ENCODE data around the gene AK8. TPM values are rescaled to one million over a fixed set of nuclear protein-coding genes. Genes with fewer than 3 reads are reported as not detected.

AK8 gene, protein sequence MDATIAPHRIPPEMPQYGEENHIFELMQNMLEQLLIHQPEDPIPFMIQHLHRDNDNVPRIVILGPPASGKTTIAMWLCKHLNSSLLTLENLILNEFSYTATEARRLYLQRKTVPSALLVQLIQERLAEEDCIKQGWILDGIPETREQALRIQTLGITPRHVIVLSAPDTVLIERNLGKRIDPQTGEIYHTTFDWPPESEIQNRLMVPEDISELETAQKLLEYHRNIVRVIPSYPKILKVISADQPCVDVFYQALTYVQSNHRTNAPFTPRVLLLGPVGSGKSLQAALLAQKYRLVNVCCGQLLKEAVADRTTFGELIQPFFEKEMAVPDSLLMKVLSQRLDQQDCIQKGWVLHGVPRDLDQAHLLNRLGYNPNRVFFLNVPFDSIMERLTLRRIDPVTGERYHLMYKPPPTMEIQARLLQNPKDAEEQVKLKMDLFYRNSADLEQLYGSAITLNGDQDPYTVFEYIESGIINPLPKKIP
- total RNA-seq (2022; extraction: Qiagen RNA extraction) = 0.89 to 1.5 TPM (median 1.1 TPM) in 5 replicates

DNA sequence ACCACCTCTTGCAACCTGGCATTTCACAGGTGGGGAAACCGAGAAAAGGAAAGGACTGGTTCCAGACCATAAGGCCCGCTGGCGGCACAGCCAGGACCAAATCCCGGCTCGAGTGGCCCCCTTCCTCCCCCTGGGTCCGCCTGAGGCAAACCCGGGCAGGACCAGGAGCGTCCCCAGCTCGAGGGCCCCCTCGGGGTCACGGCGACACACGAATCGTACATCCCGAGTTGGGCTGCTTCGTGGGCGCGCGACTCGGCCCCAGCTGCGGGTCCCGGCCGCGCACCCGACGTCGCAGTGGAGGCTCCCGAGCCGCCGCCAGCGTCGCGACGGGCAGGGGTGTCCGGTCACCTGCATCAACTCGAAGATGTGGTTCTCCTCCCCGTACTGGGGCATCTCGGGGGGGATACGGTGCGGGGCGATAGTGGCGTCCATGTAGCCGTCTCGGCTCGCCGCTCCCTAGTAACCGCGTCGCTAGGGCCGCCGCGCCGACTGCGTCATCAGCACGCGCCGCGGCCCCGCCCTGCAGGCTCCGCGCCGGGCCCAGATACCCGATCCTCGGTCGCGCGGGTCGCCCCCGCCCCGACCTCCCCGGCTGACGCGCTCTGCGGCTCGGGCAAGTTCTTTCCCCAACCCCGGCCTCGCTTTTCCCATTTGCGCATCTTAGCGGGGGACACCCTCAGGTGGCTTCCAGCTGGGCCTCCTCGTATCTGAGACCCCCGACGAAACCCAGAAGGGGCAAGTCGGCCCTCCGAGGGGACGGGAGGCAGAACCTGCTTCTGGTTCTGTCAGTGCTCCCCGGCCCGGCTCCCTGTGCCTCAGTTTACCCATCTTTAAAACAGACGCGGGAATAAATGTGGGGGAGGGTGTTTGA lies at the start of gene AK8:
Gene AK8 (minus strand): TSS at position 461 of the 871 bp plus-strand sequence. CDS start 29 bp downstream, at position 432.

DNA sequence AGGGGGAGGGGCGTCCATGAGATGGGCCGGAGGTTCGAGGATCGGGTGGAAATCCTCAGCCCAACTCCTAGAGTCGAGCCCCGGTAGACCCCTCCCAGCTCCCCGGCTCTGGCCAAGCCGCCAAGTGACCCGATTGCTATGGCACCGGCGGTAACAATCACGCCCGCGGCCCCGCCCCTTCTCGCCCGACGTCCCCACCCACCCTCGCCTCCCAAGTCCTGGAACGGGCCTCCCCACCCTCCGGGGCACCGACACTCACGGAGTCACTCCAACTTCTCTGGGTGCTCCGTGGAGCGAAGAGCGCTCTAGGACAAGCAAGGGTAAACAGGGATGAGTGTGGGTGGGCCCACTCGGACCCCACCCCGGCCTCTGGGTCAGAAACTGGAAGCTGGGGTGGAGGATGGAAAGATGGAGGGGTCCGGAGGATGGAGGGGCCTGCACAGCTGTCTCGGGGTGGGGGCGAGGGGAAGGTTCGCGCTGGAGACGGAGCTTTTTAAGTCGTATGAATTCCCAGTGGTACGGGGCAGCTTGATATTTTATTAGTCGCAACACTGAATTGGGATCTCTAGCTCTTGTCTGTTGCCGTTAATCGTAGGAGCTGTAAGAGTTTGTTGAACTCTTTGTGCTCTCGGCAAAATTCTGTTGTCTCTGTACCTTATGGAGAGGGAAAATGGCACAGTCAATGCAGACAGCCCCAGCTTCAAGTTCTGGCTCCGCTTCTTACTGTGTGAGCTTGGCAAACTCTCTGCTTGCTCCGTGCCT lies 792 bp upstream of the AK8 start, which contains the start of gene SPACA9:
Gene SPACA9 (plus strand): TSS at position 204 of the 762 bp plus-strand sequence. CDS start 5,050 bp downstream, outside the sequence.

Other genes starting within 250 kb of the AK8 start
- gene DDX31, start 208.3 kb downstream of the AK8 start, total RNA-seq (2022; extraction: Qiagen RNA extraction) = 22.7 to 27.3 TPM (median 25.5 TPM) in 5 replicates
- 15.6 to 21.3 TPM (median 19.4 TPM) in 5 replicates for gene GTF3C4, start 207.8 kb downstream of the AK8 start, total RNA-seq (2022; extraction: Qiagen RNA extraction)
- gene SPACA9, start 614 bp upstream of the AK8 start, total RNA-seq (2022; extraction: Qiagen RNA extraction) = 4.2 to 6.0 TPM (median 4.8 TPM) in 5 replicates
- gene TSC1, start 66.3 kb upstream of the AK8 start, total RNA-seq (2022; extraction: Qiagen RNA extraction) = 14.7 to 17.3 TPM (median 17.1 TPM) in 5 replicates
- gene GFI1B, start 100.4 kb upstream of the AK8 start, total RNA-seq (2022; extraction: Qiagen RNA extraction) = 0.05 to 0.17 TPM (median 0.06 TPM) in 5 replicates
- gene GTF3C5, start 152.7 kb upstream of the AK8 start, total RNA-seq (2022; extraction: Qiagen RNA extraction) = 56.0 to 67.2 TPM (median 64.5 TPM) in 5 replicates
- 0.30 to 0.85 TPM (median 0.69 TPM) in 5 replicates for gene CEL, start 183.7 kb upstream of the AK8 start, total RNA-seq (2022; extraction: Qiagen RNA extraction)
- gene RALGDS, start 243.0 kb upstream of the AK8 start, total RNA-seq (2022; extraction: Qiagen RNA extraction) = 19.5 to 31.4 TPM (median 27.6 TPM) in 5 replicates